A673 (cell line): Measurements from ENCODE around the gene DCHS2. TPM values are rescaled to one million over a fixed set of nuclear protein-coding genes. Genes with fewer than 3 reads are reported as not detected.

Source experiments
- BruUV-seq: library from RNA; stranded (reverse); fragments of 400-500 nt; replicated peaks from 2 replicates; lab custom pipeline; 2021; lab: Mats Ljungman, UMichigan
- CTCF ChIA-PET: fragments of 300-600 bp; sonication (Branson Sonifier 250); formaldehyde crosslinking; loops from one replicate; lab custom pipeline; 2022; ENCODE audit warnings: antibody characterized with exemption; lab: Charles Lee
- POLR2A ChIA-PET: fragments of 300-600 bp; sonication (Branson Sonifier 250); formaldehyde crosslinking; loops from one replicate; lab custom pipeline; 2022; ENCODE audit warnings: antibody characterized with exemption; ENCODE audit not compliant: low non-redundant PET; lab: Charles Lee
- DNase-seq: peaks from one replicate; pipeline ENCODE4 v3.0.0-alpha.2; 2015; ENCODE audit warnings: low spot score
- H3K27ac ChIP-seq: fragments of 200-600 bp; sonication (generic); 2 replicates; pipeline ENCODE4 v1.5.1; 2016; ENCODE audit warnings: mixed run types, low read depth, mild to moderate bottlenecking, mixed read lengths, antibody characterized with exemption, low read length; ENCODE audit not compliant: poor library complexity, severe bottlenecking
- H3K27me3 ChIP-seq: fragments of 200-600 bp; sonication (generic); replicated peaks from 2 replicates; pipeline ENCODE4 v1.6.1; 2017; ENCODE audit warnings: mixed run types, low read depth, mild to moderate bottlenecking, mixed read lengths, antibody characterized with exemption, low read length; ENCODE audit not compliant: insufficient read depth, poor library complexity
- H3K36me3 ChIP-seq: fragments of 200-600 bp; sonication (generic); 2 replicates; pipeline ENCODE4 v1.6.1; 2016; ENCODE audit warnings: mixed run types, mild to moderate bottlenecking, mixed read lengths, antibody characterized with exemption, low read length; ENCODE audit not compliant: insufficient read depth, poor library complexity, severe bottlenecking
- H3K4me1 ChIP-seq: fragments of 200-600 bp; sonication (generic); 2 replicates; pipeline ENCODE4 v1.6.1; 2017; ENCODE audit warnings: mixed run types, mild to moderate bottlenecking, mixed read lengths, antibody characterized with exemption, low read length; ENCODE audit not compliant: insufficient read depth, poor library complexity, severe bottlenecking
- H3K4me3 ChIP-seq: fragments of 200-600 bp; sonication (generic); 2 replicates; pipeline ENCODE4 v1.5.1; 2016; ENCODE audit warnings: low read depth, mixed run types, mild to moderate bottlenecking, mixed read lengths, low read length; ENCODE audit not compliant: poor library complexity, severe bottlenecking
- H3K9me3 ChIP-seq: fragments of 200-600 bp; sonication (generic); 2 replicates; pipeline ENCODE4 v1.6.1; 2016; ENCODE audit warnings: mixed run types, low read depth, mild to moderate bottlenecking, mixed read lengths, antibody characterized with exemption, low read length; ENCODE audit not compliant: poor library complexity, severe bottlenecking
- EZH2 ChIP-seq: fragments of 200-600 bp; sonication (generic); IDR thresholded peaks from 2 replicates; pipeline ENCODE4 v1.6.1; 2017; ENCODE audit warnings: borderline replicate concordance, low read depth, mild to moderate bottlenecking, mixed read lengths, antibody characterized with exemption, low read length; ENCODE audit not compliant: poor library complexity, severe bottlenecking
- intact Hi-C: fragments of 100-400 bp; cut with micrococcal nuclease; formaldehyde crosslinking; loops from one replicate; pipeline ENCODE4 v1.10.0; 2022; ENCODE audit not compliant: unreplicated experiment
- total RNA-seq: library from RNA; stranded (reverse); gene quantifications from 2 replicates; pipeline ENCODE4 v1.2.3, GENCODE V29; 2021
- TF ChIP-seq, protein P1 (sequence below): fragments of 300-800, 200-600 bp; sonication (generic); conservative IDR thresholded peaks from 2 replicates; pipeline ENCODE4 v1.5.1; 2017; ENCODE audit warnings: low read depth, mild to moderate bottlenecking, antibody characterized with exemption, low read length, moderate library complexity, mixed read lengths

DCHS2 gene
- total RNA-seq, 1 experiment from 2014 or later, result 0.58 TPM

DNA sequence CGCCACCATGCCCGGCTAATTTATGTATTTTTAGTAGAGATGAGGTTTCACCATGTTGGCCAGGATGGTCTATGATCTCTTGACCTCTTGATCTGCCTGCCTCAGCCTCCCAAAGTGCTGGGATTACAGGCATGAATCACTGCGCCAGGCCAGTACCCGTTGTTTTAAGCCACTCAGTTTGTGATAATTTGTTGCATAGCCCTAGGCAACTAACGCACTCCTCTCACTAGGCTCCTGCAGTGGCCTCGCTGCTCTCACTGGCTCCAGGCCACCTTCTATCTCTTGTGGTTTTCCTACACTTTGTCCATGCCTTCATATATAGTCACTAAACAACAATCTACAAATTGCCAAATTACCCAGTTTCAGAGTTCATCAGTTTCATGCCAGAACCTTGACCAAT is 58.1 kb downstream of the DCHS2 start:
- no peak overlapping the region for H3K4me3 ChIP-seq
- ChIA-PET CTCF (no interaction called here), POLR2A (no interaction called here)
- H3K27me3 ChIP-seq, result no peaks in the 10 kb centered on the region
- H3K9me3 ChIP-seq, result no peaks in the 10 kb centered on the region
- no TSS peak for BruUV-seq
- TF ChIP-seq, protein P1, sequence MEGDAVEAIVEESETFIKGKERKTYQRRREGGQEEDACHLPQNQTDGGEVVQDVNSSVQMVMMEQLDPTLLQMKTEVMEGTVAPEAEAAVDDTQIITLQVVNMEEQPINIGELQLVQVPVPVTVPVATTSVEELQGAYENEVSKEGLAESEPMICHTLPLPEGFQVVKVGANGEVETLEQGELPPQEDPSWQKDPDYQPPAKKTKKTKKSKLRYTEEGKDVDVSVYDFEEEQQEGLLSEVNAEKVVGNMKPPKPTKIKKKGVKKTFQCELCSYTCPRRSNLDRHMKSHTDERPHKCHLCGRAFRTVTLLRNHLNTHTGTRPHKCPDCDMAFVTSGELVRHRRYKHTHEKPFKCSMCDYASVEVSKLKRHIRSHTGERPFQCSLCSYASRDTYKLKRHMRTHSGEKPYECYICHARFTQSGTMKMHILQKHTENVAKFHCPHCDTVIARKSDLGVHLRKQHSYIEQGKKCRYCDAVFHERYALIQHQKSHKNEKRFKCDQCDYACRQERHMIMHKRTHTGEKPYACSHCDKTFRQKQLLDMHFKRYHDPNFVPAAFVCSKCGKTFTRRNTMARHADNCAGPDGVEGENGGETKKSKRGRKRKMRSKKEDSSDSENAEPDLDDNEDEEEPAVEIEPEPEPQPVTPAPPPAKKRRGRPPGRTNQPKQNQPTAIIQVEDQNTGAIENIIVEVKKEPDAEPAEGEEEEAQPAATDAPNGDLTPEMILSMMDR, result no peak
- TF ChIP-seq EZH2, result no peak
- intact Hi-C loops, result no loop called here
- H3K36me3 ChIP-seq, result no peaks in the 10 kb centered on the region
- no peak overlapping the region for H3K27ac ChIP-seq
- H3K4me1 ChIP-seq, result no peaks in the 10 kb centered on the region
- DNase-seq, result no peak

DNA sequence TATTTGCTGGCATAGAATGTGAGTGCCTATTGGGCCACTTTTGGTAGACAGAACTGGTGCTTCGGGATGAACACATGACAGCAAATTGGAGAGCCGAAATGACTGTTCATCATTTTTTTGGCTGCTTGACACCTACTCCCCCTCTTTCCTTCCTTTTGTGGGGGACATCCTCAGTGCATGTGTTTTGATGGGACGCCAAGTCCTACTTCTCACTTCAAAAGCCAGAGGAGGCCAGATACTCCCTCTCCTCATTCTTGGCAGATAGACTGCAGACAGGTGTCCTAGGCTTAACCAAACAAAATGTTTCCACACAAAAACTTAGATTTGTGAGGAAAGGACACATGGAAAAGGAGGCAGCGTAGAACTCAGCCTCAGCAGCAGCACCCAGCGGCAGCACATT is 62.4 kb downstream of the DCHS2 start:
- no peaks in the 10 kb centered on the region for H3K36me3 ChIP-seq
- no peak for DNase-seq
- BruUV-seq, result no TSS peak
- H3K9me3 ChIP-seq, result no peaks in the 10 kb centered on the region
- TF ChIP-seq, protein P1, result no peak
- no peak for TF ChIP-seq EZH2
- intact Hi-C loops, result no loop called here
- ChIA-PET CTCF (no interaction called here), POLR2A (no interaction called here)
- no peaks in the 10 kb centered on the region for H3K4me1 ChIP-seq
- no peaks in the 10 kb centered on the region for H3K27me3 ChIP-seq
- no peak overlapping the region for H3K27ac ChIP-seq
- H3K4me3 ChIP-seq, result no peak overlapping the region

DNA sequence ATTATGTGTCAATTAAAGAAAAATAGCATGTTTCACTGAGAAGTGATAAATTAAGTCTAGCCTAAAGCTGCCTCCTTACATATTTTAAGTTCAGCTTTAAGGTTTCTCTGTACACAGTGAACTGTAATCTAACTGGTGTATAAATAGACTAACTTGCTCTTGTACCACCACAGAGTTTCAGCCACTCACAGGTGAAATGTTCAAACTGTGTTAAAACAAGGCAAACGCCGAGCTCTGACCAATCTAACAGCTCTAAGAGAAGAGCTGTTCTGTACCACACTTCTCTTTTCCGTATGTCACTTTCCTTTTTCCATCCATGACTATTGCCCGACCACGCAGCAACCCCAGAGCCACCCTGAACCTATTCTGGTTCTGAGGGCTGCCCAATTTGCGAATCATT is 64.5 kb downstream of the DCHS2 start:
- POLR2A ChIA-PET, result no interaction called here
- CTCF ChIA-PET, result no interaction called here
- no TSS peak for BruUV-seq
- no peaks in the 10 kb centered on the region for H3K27me3 ChIP-seq
- H3K9me3 ChIP-seq, result no peaks in the 10 kb centered on the region
- no peaks in the 10 kb centered on the region for H3K4me1 ChIP-seq
- no peak overlapping the region for H3K4me3 ChIP-seq
- no peak overlapping the region for H3K27ac ChIP-seq
- no peaks in the 10 kb centered on the region for H3K36me3 ChIP-seq
- DNase-seq, result no peak
- TF ChIP-seq EZH2, result no peak
- intact Hi-C loops, result no loop called here

- Histone ChIP-seq H3K4me1 (no peaks in the 10 kb centered on the region), H3K27me3 (no peaks in the 10 kb centered on the region), H3K4me3 (no peak overlapping the region), H3K27ac (no peak overlapping the region), H3K9me3 (no peaks in the 10 kb centered on the region), H3K36me3 (no peaks in the 10 kb centered on the region)
- no peak for TF ChIP-seq EZH2
- TF ChIP-seq, protein P1, result no peak
- POLR2A ChIA-PET, result no interaction called here
- intact Hi-C loops, result no loop called here
- BruUV-seq, result no TSS peak
- CTCF ChIA-PET, result no interaction called here
- DNase-seq, result no peak
Observed at GRCh38 chr4:154425514-154425913, 66.1 kb downstream of the DCHS2 start.
